Hepatocyte (in vitro differentiated cells): ENCODE measurements around the gene RAB6A. TPM values are rescaled to one million over a fixed set of nuclear protein-coding genes. Genes with fewer than 3 reads are reported as not detected.

Source experiments
- DNase-seq: peaks from one replicate; pipeline ENCODE4 v3.0.0-alpha.2; 2016; ENCODE audit warnings: low spot score
- H2AFZ ChIP-seq: fragments of 200-600 bp; sonication (generic); 2 replicates; pipeline ENCODE4 v1.6.0; 2016; ENCODE audit warnings: antibody characterized with exemption, mild to moderate bottlenecking
- H3K27ac ChIP-seq: fragments of 200-600 bp; sonication (generic); 2 replicates; pipeline ENCODE4 v1.5.1; 2016; ENCODE audit warnings: mild to moderate bottlenecking
- H3K27me3 ChIP-seq: fragments of 200-600 bp; sonication (generic); 2 replicates; pipeline ENCODE4 v1.6.1; 2016
- H3K36me3 ChIP-seq: fragments of 200-600 bp; sonication (generic); replicated peaks from 2 replicates; pipeline ENCODE4 v1.5.1; 2016; ENCODE audit warnings: low read depth; ENCODE audit not compliant: insufficient read depth
- H3K4me1 ChIP-seq: fragments of 200-600 bp; sonication (generic); 2 replicates; pipeline ENCODE4 v1.5.1; 2016; ENCODE audit warnings: mild to moderate bottlenecking, moderate library complexity; ENCODE audit not compliant: insufficient read depth
- H3K4me2 ChIP-seq: fragments of 200-600 bp; sonication (generic); 2 replicates; pipeline ENCODE4 v1.6.0; 2016
- H3K4me3 ChIP-seq: fragments of 200-600 bp; sonication (generic); 2 replicates; pipeline ENCODE4 v1.5.1; 2016; ENCODE audit warnings: mild to moderate bottlenecking
- H3K79me2 ChIP-seq: fragments of 200-600 bp; sonication (generic); 2 replicates; pipeline ENCODE4 v1.6.0; 2017; ENCODE audit warnings: mild to moderate bottlenecking
- H3K9me2 ChIP-seq: fragments of 200-600 bp; sonication (generic); replicated peaks from 2 replicates; pipeline ENCODE4 v1.6.0; 2017; ENCODE audit warnings: mild to moderate bottlenecking; ENCODE audit not compliant: insufficient read depth
- H3K9me3 ChIP-seq: fragments of 200-600 bp; sonication (generic); 2 replicates; pipeline ENCODE4 v1.5.1; 2016; ENCODE audit warnings: low read depth, mild to moderate bottlenecking
- H4K20me1 ChIP-seq: fragments of 200-600 bp; sonication (generic); 2 replicates; pipeline ENCODE4 v1.6.0; 2016; ENCODE audit warnings: mild to moderate bottlenecking; ENCODE audit not compliant: insufficient read depth, poor library complexity, severe bottlenecking
- CTCF ChIP-seq: fragments of 200-600 bp; sonication (generic); IDR thresholded peaks from 2 replicates; pipeline ENCODE4 v1.5.1; 2016; ENCODE audit warnings: antibody characterized with exemption, mild to moderate bottlenecking; ENCODE audit not compliant: poor library complexity
- EZH2 ChIP-seq: fragments of 200-600 bp; sonication (generic); IDR thresholded peaks from 2 replicates; pipeline ENCODE4 v1.6.1; 2016; ENCODE audit warnings: antibody characterized with exemption, mild to moderate bottlenecking, borderline replicate concordance
- EZH2phosphoT487 ChIP-seq: fragments of 200-600 bp; sonication (generic); IDR thresholded peaks from one replicate; pipeline ENCODE4 v1.6.1; 2018; ENCODE audit warnings: antibody characterized with exemption, mild to moderate bottlenecking, low read depth, moderate library complexity; ENCODE audit not compliant: unreplicated experiment, severe bottlenecking
- WGBS: methylation state at CpG from one replicate; pipeline ENCODE4 v1.1.6; 2016; ENCODE audit warnings: low lambda C conversion rate; ENCODE audit errors: missing lambda C conversion rate; 5-methylcytosine and 5-hydroxymethylcytosine counted together
- polyA plus RNA-seq: library from polyadenylated mRNA; unstranded; fragments of >200 nt; fragmentation: Nextera tagmentation; extraction: Ambion mirVana; gene quantifications from 2 replicates; pipeline ENCODE4 v1.2.1, GENCODE V29; 2016
- total RNA-seq: library from RNA; depleted of rRNA; stranded (reverse); fragments of >200 nt; gene quantifications from 2 replicates; pipeline ENCODE4 v1.2.3, GENCODE V29; 2014

Gene RAB6A
- total and polyA plus RNA-seq, 2 experiments from 2014 or later = 85.8 to 99.5 TPM

- Histone ChIP-seq H3K9me3 (no peaks in the 10 kb centered on the region), H3K27ac (no peak overlapping the region), H3K4me3 (no peak overlapping the region), H2AFZ (no peak overlapping the region), H3K4me1 (no peaks in the 10 kb centered on the region), H3K27me3 (no peaks in the 10 kb centered on the region), H4K20me1 (peaks cover 13% of the 10 kb centered on the region), H3K36me3 (no peaks in the 10 kb centered on the region), H3K9me2 (no peaks in the 10 kb centered on the region), H3K4me2 (no peak overlapping the region), H3K79me2 (peaks cover 35% of the 10 kb centered on the region)
- no peak for TF ChIP-seq CTCF
- TF ChIP-seq EZH2phosphoT487 = no peak
- TF ChIP-seq EZH2 = no peak
- WGBS = 86% methylated on average over 1 of the region's 1 CpG
- no peak for DNase-seq
These were observed 44.5 kb downstream of the RAB6A start for GRCh38 chr11:73716153-73717056.

DNA sequence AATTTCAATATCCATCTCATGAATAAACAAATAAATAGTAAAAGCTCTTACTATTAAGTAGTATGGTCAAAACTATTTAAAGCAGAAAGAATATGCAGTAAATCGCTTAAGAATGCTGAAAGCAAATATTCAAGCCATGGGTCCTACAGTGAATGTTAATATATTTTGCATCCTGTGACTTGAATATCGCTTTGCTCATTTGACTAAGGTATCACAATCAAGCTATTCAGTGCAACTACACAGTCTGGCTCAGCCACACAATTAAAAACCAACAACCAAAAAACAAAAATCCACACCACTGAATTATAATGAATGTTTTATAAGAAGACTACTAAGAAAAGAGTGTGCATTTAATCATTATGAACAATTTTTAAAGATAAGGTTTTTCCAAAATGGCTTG is 45.3 kb downstream of the RAB6A start:
- peaks cover 30% of the 10 kb centered on the region for H3K79me2 ChIP-seq
- H3K4me2 ChIP-seq = no peak overlapping the region
- no peak overlapping the region for H2AFZ ChIP-seq
- 99% methylated on average over 2 of the region's 2 CpGs for WGBS
- no peak overlapping the region for H3K27ac ChIP-seq
- no peak overlapping the region for H3K4me3 ChIP-seq
- H3K36me3 ChIP-seq = no peaks in the 10 kb centered on the region
- no peak for DNase-seq
- TF ChIP-seq EZH2phosphoT487 = no peak
- TF ChIP-seq EZH2 = no peak
- no peak for TF ChIP-seq CTCF
- H3K4me1 ChIP-seq = no peaks in the 10 kb centered on the region
- H3K9me2 ChIP-seq = no peaks in the 10 kb centered on the region
- H3K27me3 ChIP-seq = no peaks in the 10 kb centered on the region
- no peaks in the 10 kb centered on the region for H3K9me3 ChIP-seq
- H4K20me1 ChIP-seq = peaks cover 13% of the 10 kb centered on the region

GRCh38 chr11:73710964-73711363 is 49.9 kb downstream of the RAB6A start:
- Histone ChIP-seq H3K27ac (no peak overlapping the region), H2AFZ (no peak overlapping the region), H3K4me1 (no peaks in the 10 kb centered on the region), H3K27me3 (no peaks in the 10 kb centered on the region), H3K9me2 (no peaks in the 10 kb centered on the region), H3K9me3 (no peaks in the 10 kb centered on the region), H3K4me2 (no peak overlapping the region), H3K79me2 (peaks cover 3% of the 10 kb centered on the region), H3K36me3 (no peaks in the 10 kb centered on the region), H3K4me3 (no peak overlapping the region), H4K20me1 (peaks cover under 1% of the 10 kb centered on the region)
- TF ChIP-seq CTCF (no peak), EZH2phosphoT487 (no peak), EZH2 (no peak)
- DNase-seq = no peak
- 98% methylated on average over 3 of the region's 3 CpGs for WGBS
